HK-2 (cell line): Measurements from ENCODE around the gene WDR62.

Experiments
- DNase-seq: peaks from one replicate; pipeline ENCODE4 v3.0.0-alpha.2; 2018; ENCODE audit not compliant: unreplicated experiment

WDR62 gene

DNA sequence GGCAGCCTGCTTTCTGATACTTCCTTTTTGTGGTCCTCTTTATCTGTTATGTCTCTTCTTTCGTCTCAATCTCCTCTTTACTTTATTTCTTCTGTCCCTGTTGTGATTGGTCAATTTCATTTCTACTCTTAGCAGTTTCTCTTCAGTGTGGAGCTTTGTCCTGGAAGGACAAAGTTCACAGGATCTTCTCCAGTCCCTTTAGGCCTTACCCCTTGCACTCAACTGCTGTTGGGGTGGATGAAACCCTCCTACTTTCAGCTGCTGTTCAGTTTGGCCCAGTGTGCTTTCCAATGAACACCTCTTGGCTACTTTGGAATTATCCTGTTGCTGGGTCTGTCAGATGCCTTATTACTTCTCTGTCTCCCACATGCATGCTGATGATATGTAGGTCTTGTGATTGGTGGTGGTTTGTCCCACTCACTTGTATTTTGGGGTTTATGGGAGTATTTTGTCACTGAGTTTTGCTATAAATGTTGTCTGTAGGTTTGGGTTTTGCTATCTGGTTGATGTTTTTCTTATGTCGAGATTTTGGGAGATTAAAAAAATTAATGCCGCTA lies 24.8 kb downstream of the WDR62 start:
- no peak for DNase-seq

DNA sequence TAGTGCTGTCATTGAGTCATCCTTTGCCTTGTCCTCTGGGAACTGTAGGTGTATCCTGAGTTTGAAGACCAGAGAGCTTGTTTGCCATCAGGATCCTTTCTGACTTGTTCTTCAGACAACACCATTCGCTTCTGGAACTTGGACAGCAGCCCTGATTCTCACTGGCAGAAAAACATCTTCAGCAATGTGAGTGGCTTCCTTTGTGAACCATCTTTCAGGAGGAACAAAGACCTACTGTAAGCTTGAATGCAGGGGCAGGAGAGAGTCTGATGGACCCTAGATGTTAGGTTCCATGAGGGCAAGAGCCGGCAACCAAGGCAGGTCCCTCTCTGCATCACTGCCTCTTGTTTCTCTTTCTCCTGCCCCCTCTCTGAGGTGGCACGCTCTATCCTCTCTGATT lies 26.7 kb downstream of the WDR62 start:
- no peak for DNase-seq

GRCh38 chr19:36081894-36082293 lies 27.2 kb downstream of the WDR62 start:
- no peak for DNase-seq

GRCh38 chr19:36082916-36083315 lies 28.2 kb downstream of the WDR62 start:
- DNase-seq = no peak

DNA sequence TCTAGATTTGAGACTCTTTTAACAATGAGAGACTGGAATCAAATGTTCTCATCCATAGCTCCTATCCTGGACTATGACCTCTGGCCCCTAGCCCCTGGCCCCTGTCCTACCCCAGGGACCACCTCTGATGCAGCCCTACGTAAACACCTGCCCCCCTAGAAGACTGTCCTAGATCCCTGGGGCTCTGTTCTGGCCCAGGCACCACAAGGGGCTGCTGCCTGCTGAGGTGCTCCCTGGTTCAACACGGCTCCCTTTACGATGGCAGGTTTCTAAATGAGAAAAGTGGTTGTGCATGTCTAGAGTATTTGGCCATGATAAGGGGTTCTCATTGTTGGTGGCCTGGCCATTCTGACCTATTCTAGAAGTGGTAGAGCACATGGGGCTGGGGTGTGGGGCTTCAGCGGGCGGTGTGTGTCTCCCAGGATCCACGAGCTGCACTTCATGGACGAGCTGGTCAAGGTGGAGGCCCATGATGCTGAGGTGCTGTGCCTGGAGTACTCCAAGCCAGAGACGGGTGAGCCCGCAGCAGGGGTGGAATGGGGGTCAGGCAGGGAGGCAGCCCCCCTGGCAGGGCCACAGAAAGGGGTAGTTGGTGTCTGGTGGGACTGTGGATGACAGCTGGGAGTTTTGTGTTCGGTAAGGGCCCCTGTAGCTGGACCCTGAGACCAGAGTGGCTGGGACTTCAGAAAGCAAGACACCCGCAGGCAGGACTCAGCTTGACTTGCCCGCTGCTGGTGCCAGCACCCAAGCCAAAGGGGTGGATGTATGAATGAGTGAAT lies 29.7 kb downstream of the WDR62 start:
- no peak for DNase-seq

DNA sequence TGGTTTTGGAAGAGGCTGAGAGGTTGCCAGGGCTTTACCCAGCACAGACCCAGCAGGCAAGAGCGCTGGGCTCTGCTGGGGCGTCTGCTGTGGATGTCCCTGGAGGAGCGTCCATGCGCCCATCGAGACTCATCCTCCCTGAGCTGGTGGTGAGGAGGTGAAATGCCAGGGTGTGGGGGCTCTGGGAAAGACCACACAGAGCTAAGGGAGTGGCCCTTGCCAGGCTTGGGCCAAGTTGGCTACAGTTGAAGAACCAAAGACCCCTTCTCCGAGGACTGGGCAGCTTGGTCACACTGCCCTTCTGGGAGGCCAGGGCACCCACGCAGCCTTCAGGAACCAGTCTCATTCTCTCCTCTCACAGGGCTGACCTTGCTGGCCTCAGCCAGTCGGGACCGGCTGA lies 31.6 kb downstream of the WDR62 start:
- no peak for DNase-seq

GRCh38 chr19:36089847-36090246 lies 35.1 kb downstream of the WDR62 start:
- DNase-seq = no peak

- no peak for DNase-seq
Observed at GRCh38 chr19:36090910-36091695, 36.4 kb downstream of the WDR62 start.

DNA sequence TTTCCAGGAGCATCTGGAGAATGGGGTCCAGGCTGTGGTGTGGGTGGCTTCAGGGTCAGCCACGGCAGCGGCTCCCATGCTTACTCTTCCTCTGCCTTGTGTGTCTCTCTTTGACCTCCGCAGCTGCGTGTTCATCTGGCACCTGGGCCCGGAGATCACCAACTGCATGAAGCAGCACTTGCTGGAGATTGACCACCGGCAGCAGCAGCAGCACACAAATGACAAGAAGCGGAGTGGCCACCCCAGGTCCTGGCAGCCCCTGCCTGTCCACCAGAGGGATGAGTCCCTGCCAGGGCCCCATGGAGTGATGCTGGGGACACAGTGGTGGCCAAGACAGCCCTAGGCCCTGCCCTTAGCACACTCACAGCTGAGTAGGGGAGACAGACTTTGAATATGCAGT lies 37.9 kb downstream of the WDR62 start:
- no peak for DNase-seq

DNA sequence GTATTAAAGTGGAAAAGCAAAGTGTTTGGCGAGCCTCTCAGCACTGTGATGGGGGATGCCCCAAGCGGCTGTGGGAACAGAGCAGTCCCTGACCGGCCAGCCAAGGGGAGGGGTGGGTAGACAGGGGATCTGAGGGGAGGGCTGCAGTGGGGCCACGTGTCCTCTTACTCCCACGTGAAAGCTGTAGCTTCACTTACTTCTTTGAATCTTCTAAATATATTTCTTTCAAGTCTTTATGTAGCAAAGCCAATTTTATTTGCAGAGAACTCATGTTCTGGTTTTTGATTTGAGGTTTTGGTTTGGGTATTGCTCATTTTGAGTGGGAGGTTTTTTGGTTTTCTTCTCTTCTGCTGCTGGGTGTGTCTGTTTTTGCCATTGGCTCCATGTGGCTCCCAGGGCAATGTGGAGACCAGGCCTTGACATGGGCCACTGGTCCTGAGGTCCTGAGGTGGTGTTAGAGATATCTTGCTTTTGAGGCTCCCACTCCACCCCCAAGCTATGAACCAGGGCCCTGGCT lies 38.5 kb downstream of the WDR62 start:
- DNase-seq = no peak

DNA sequence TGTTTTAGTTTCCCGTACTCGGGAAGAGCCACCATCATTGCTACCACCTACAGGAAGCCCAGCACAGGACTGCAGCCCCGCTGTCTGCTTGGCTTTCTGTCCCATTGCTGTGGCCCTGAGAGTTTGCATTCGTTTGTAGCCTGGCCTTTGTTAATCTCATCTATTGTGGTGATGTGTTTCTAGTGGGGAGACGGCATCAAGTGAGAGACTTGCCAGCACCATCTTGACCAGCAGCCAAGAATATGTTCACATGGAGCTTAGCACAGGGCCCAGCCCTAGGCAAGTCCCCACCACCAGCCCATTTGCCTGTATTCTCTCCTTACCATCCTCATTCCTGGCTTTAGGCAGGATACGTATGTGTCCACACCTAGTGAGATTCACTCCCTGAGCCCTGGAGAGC lies 39.0 kb downstream of the WDR62 start:
- no peak for DNase-seq

GRCh38 chr19:36097036-36097435 lies 42.3 kb downstream of the WDR62 start:
- no peak for DNase-seq

DNA sequence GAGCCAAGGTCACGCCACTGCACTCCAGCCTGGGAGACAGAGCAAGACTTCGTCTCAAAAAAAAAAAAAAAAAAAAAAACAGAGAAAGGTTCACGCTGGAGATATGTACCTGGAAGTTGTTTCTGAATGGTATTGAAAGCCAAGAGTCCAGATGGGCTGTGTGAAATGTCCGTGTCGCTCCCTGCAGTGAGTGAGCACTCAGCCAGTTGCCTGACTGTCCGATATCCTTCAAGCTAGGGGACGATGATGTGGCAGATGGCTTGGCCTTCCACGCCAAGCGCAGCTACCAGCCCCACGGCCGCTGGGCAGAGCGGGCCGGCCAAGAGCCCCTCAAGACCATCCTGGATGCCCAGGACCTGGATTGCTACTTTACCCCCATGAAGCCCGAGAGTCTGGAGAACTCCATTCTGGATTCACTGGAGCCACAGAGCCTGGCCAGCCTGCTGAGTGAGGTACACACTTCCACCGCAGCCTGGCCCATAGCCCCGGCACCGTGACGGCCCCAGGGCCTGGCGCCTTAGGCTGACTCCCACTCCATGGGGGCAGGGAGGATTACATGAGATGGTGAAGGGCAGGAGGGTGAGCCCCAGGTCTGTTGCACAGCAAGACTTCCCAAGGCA lies 44.6 kb downstream of the WDR62 start:
- no peak for DNase-seq

- no peak for DNase-seq
Observed at GRCh38 chr19:36100476-36100875, 45.8 kb downstream of the WDR62 start.

- DNase-seq = no peak
Observed at GRCh38 chr19:36101550-36102327, 47.0 kb downstream of the WDR62 start.

- no peak for DNase-seq
Observed at GRCh38 chr19:36103040-36103626, 48.4 kb downstream of the WDR62 start.

- peak; percentile 48 for DNase-seq
Observed at GRCh38 chr19:36103842-36104552, 49.3 kb downstream of the WDR62 start.

DNA sequence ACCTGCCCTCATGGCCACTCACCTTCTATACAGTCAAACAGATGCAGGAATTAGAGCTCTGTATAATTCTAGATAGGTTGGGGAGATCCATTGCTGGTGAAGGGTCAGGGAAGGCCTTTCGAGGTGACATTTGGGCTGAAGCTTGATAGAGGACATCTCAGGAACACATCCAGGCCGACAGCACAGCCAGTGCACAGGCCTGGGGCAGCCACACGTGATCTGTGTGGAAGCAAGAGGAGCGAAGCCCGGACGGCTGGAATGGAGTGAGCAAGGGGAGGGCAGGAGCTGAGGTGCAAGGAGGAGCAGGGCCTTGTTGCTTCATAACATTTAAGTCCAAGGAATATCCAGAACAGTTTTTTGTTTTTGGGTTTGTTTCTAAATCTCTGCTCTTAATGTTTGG lies 51.7 kb downstream of the WDR62 start:
- DNase-seq = no peak

- no peak for DNase-seq
Observed at GRCh38 chr19:36106991-36107390, 52.3 kb downstream of the WDR62 start.

- no peak for DNase-seq
Observed at GRCh38 chr19:36108684-36109083, 54.0 kb downstream of the WDR62 start.
